Fibroblast of peridontal ligament (primary cell): ENCODE data around the gene PCBP3.

ENCODE experiments used
- DNase-seq: peaks from one replicate; pipeline ENCODE4 v3.0.0-alpha.2; 2010; ENCODE audit errors: extremely low read depth

The PCBP3 gene

GRCh38 chr21:45991606-45992300 lies 348.2 kb downstream of the PCBP3 start:
- no peak for DNase-seq
